GM19397 (cell line): Measurements from ENCODE around the gene ZNF878.
"Not testable (repeated sequence)": the region's sequence is repeated elsewhere in the genome, so short reads cannot be mapped to it uniquely, and the experiment has no call there.

Experiments
- ATAC-seq: cut with Tn5 transposase; IDR thresholded peaks from one replicate; pipeline ENCODE4 v1.9.1; 2021; ENCODE audit warnings: mild to moderate bottlenecking, moderate library complexity; ENCODE audit not compliant: unreplicated experiment

Gene ZNF878

GRCh38 chr19:12052497-12053169 lies at the start of gene ZNF878:
Gene ZNF878 (minus strand): TSS chr19:12052961. CDS start chr19:12052801, 160 bp downstream.
- peak; percentile 75 for ATAC-seq

GRCh38 chr19:12098040-12098439 lies 45.3 kb upstream of the ZNF878 start:
- no peak for ATAC-seq

DNA sequence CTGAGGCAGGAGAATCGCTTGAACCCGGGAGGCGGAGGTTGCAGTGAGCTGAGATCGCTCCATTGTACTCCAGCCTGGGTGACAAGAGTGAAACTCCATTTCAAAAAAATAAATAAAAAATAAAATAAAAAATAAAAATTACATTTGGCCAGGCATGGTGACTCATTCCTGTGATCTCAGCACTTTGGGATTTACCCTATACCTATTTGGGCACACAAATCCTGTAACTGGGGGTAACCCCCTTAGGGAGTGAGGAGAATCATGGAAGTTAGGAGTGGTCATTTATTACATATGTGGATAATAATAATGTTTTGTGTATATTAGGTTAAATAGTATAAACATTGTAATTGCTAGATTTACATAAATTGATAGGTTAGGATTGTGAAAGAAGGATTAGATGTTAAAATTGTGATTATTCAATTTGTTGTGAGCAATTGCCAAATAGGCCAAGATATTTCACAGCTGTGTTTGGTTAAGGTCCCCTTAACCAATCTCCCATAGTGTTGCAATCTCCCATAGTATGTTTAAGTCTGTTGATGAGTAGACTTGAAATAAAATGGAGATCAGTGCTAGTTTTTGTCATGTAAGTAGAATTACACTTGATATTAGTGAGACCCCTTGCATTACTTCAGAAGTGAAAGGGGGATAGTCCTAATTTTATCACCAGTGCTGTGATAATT lies 42.5 kb upstream of the ZNF878 start:
- ATAC-seq: no peak

GRCh38 chr19:12093777-12094176 lies 41.0 kb upstream of the ZNF878 start:
- no peak for ATAC-seq

GRCh38 chr19:12092956-12093355 lies 40.2 kb upstream of the ZNF878 start:
- no peak for ATAC-seq

DNA sequence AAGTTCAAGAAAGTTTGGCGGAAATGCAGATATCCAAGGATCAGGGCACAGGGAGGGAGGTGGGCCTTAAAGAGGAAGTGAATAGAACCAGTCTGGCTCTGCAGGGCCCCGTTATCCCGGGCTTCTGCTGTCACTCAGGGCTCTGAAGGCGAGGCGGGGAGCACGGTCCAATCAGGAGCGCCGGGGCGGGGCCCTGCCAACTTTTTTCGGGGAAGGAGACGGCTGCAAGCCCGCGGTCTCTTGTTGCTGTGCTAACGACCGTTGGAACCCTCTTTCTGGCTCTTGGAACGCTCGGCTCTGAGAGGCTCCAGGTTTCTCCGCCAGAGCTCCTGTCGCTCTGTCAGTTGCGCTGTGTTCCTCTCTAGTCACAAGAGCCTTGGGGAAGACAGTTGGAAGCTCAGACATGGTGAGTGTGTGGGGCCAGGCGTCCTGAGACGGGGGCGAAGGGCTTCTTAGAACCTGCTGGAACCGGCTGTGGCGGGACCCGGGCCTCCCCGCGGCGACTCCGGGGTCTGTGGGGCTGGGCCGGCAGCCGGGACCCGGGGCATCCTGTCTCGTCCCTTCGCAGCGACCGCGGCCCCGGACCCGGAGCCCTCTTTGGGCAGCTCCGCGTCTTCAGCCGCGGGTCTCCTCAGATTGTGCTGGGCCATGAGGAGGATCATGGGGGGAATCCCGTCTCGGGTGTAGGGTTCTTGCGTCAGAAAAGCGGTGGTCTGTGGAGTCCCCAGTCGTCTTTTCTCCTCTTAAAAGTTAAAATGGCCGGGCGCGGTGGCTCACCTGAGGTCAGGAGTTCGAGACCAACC lies 39.5 kb upstream of the ZNF878 start:
- ATAC-seq: no peak

- no peak for ATAC-seq
Observed at GRCh38 chr19:12090807-12091206, 38.0 kb upstream of the ZNF878 start.

DNA sequence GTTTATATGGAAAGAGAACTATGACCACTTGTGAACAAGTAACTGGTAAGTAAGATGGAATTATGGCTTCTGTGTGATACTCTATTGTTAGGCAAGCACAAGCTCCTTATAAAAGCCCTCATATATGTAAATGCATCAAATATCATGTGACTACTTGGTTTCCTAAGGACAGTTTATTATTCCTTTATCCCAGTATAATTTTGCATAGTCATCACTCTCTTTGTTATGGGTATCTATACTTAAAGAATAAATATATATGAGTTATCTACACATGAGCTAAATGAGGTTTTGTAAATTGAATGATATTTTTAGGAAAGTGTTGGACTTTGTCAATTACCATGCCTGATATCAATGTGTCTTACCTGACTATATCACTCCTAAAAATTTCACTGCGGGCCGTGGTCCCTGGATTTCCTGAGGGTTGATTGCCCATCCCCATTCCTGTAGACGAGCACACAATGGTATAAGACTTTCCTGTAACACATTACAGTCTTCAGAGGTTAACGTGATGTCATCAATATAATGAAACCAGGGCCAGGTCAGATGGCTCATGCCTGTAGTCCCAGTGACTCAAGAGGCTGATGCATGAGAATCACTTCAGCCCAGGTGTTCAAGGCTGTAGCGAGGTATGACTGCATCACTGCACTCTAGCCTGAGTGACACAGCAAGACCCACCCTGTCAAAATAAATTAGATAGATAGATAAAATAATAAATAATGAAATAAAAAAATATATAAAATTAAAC lies 32.5 kb upstream of the ZNF878 start:
- ATAC-seq: no peak

GRCh38 chr19:12083336-12083735 lies 30.6 kb upstream of the ZNF878 start:
- not testable (repeated sequence) for ATAC-seq

DNA sequence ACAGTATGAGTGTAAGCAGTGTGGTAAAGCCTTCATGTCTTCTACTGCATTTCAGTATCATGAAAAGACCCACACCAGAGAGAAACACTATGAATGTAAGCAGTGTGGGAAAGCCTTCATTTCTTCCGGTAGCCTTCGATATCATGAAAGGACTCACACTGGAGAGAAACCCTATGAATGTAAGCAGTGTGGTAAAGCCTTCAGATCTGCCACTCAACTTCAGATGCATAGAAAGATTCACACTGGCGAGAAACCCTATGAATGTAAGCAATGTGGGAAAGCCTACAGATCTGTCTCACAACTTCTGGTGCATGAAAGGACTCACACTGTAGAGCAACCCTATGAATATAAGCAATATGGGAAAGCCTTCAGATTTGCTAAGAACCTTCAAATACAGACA lies 24.6 kb upstream of the ZNF878 start:
- ATAC-seq: no peak

DNA sequence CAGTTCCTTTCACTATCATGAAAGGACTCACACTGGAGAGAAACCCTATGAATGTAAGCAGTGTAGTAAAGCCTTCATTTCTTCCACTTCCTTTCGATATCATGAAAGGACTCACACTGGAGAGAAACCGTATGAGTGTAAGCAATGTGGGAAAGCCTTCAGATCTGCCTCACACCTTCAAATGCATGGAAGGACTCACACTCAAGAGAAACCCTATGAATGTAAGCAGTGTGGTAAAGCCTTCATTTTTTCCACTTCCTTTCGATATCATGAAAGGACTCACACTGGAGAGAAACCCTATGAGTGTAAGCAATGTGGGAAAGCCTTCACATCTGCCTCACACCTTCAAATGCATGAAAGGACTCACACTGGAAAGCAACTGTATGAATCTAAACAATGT lies 23.6 kb upstream of the ZNF878 start:
- not testable (repeated sequence) for ATAC-seq

- ATAC-seq: no peak
Observed at GRCh38 chr19:12075538-12076139, 22.9 kb upstream of the ZNF878 start.

- peak; percentile 84 for ATAC-seq
Observed at GRCh38 chr19:12064590-12065538, 12.1 kb upstream of the ZNF878 start, which contains the start of gene ZNF844. Gene ZNF844 (plus strand): TSS chr19:12064731. CDS start chr19:12064874, 143 bp downstream.

DNA sequence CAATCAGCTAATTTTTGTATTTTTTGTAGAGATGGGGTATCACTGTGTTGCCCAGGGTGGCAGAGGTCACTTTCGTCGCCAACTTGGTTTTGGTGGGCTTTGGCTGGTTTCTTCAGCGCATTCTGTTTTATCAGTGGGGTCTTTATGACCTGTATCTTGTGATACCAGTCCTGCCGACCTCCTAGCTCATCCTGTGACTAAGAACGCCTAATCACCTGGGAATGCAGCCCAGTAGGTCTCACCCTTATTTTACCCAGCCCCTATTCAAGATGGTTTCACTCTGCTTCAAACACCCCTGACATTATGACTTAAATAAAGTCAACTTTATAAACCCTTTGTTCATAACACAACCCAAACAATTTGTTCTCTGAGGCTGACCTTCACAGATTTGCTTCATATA lies 3.0 kb upstream of the ZNF878 start:
- ATAC-seq: no peak

- ATAC-seq: no peak
Observed at GRCh38 chr19:12052091-12052496, 667 bp downstream of the ZNF878 start.

GRCh38 chr19:12047868-12048267 lies 4.9 kb downstream of the ZNF878 start:
- no peak for ATAC-seq

DNA sequence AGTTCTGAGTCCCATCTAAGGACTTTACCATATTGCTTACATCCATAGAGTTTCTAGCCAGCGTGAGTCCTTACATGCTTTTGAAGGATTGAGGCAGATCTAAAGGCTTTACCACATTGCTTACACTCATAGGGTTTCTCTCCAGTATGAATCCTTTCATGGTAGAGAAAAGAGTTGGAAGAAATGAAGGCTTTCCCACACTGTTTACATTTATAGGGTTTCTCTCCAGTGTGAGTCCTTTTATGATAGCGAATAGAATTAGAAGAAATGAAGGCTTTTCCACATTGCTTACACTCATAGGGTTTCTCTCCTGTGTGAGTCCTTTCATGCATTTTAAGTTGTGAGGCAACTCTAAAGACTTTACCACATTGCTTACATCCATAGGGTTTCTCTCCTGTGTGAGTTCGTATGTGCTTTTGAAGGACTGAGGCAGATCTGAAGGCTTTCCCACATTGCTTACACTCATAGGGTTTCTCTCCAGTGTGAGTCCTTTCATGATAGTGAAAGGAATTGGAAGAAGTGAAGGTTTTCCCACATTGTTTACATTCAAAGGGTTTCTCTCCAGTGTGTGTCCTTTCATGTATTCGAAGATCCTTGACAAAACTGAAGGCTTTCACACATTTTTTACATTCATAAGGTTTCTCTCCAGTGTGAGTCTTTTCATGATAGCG lies 8.9 kb downstream of the ZNF878 start:
- ATAC-seq: no peak

DNA sequence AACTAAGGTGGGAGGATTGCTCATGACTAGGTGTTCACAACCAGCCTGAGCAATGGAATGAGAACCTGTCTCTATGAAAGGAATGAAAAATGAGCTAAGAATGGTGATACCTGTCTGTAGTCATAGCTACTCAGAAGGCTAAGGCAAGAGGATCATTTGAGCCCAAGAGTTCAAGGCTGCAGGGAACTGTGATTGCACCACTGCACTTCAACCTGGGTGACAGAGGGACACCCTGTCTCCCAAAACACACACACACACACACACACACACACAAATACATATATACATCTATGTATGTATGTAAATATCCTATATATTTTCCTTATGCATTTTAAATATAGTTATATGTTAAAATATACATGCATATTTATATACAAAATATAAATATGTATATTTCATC lies 9.9 kb downstream of the ZNF878 start:
- ATAC-seq: no peak
